Kidney epithelial cell (primary cell): ENCODE data around the gene MIPEP. TPM values are rescaled to one million over a fixed set of nuclear protein-coding genes. Genes with fewer than 3 reads are reported as not detected.

Experiments
- total RNA-seq: library from RNA; depleted of rRNA; stranded (reverse); fragments of >200 nt; gene quantifications from 2 replicates; pipeline ENCODE4 v1.2.3, GENCODE V29; 2015

Gene MIPEP
- total RNA-seq, 1 donor from 2014 or later: 25.6 TPM

Other genes starting within 250 kb of the MIPEP start
- gene C1QTNF9B, start 8.1 kb upstream of the MIPEP start, total RNA-seq: not detected in 2 replicates